ENCODE measurements around the gene SPPL3.

The SPPL3 gene

GRCh38 chr12:120941846-120942405, 37.8 kb upstream of the SPPL3 start (continued):
- no peak for TF ChIP-seq PRDM4 (tag by site-specific recombination; IDR thresholded peaks at IDR 0.05)

- TF ChIP-seq OVOL3 (tag by site-specific recombination; IDR thresholded peaks at IDR 0.05) (no peak), MEIS1 (CRISPR knock-in tag; IDR thresholded peaks at IDR 0.05; ENCODE audit: borderline replicate concordance) (no peak), ZNF211 (tag by site-specific recombination; IDR thresholded peaks at IDR 0.05; ENCODE audit: low read depth) (no peak), ZNF37A (tag by site-specific recombination; IDR thresholded peaks at IDR 0.05) (no peak), HOXC10 (CRISPR knock-in tag; IDR thresholded peaks at IDR 0.05) (no peak), PRDM4 (tag by site-specific recombination; IDR thresholded peaks at IDR 0.05) (no peak), ZNF596 (tag by site-specific recombination; IDR thresholded peaks at IDR 0.05) (no peak), ZNF76 (tag by site-specific recombination; IDR thresholded peaks at IDR 0.05; ENCODE audit: borderline replicate concordance, low read depth) (no peak), ZBTB17 (tag by site-specific recombination; IDR thresholded peaks at IDR 0.05) (no peak), ZNF366 (tag by site-specific recombination; conservative IDR thresholded peaks at IDR 0.05) (no peak), ZNF398 (tag by site-specific recombination; IDR thresholded peaks at IDR 0.05) (no peak), ZNF544 (tag by site-specific recombination; IDR thresholded peaks at IDR 0.05) (no peak)
- Histone ChIP-seq H3K9me3 (ENCODE audit: control insufficient read depth, insufficient read depth, low read depth, low read length) (no peaks in the 10 kb centered on the region), H3K27ac (ENCODE audit: extremely low read depth, low read depth, low read length) (no peak overlapping the region), H3K4me1 (ENCODE audit: control insufficient read depth, insufficient read depth, low read length) (no peaks in the 10 kb centered on the region), H3K4me3 (ENCODE audit: low read depth, low read length) (no peak overlapping the region), H3K36me3 (ENCODE audit: control insufficient read depth in 2 of 2, insufficient read depth in 1 of 2, low read length in 2 of 2) (no peaks in the 10 kb centered on the region)
- POLR2A ChIA-PET: no interaction called here
- CTCF ChIA-PET: interaction anchor here (0.6 to 0.7 kb wide), 5 partner anchors 20 to 501 kb away, joined by 3 to 5 read pairs (median 3); no protein-coding TSS in a partner anchor
Observed at GRCh38 chr12:120941412-120941811, 37.3 kb upstream of the SPPL3 start.

- Histone ChIP-seq H3K36me3 (ENCODE audit: control insufficient read depth in 2 of 2, insufficient read depth in 1 of 2, low read length in 2 of 2) (no peaks in the 10 kb centered on the region), H3K4me1 (ENCODE audit: control insufficient read depth, insufficient read depth, low read length) (no peaks in the 10 kb centered on the region), H3K9me3 (ENCODE audit: control insufficient read depth, insufficient read depth, low read depth, low read length) (no peaks in the 10 kb centered on the region), H3K27ac (ENCODE audit: extremely low read depth, low read depth, low read length) (no peak overlapping the region), H3K4me3 (ENCODE audit: low read depth, low read length) (no peak overlapping the region)
- TF ChIP-seq ZBTB17 (tag by site-specific recombination; IDR thresholded peaks at IDR 0.05) (peak; percentile 45), ZNF157 (tag by site-specific recombination; IDR thresholded peaks at IDR 0.05) (no peak), ZNF398 (tag by site-specific recombination; IDR thresholded peaks at IDR 0.05) (peak; percentile 44; the same call in 1 of the 2 replicates), ZNF266 (tag by site-specific recombination; IDR thresholded peaks at IDR 0.05; ENCODE audit: low read depth) (no peak), ZNF776 (tag by site-specific recombination; IDR thresholded peaks at IDR 0.05; ENCODE audit: borderline replicate concordance) (no peak), ZNF426 (tag by site-specific recombination; IDR thresholded peaks at IDR 0.05) (no peak)
- TF ChIP-seq, protein P1, sequence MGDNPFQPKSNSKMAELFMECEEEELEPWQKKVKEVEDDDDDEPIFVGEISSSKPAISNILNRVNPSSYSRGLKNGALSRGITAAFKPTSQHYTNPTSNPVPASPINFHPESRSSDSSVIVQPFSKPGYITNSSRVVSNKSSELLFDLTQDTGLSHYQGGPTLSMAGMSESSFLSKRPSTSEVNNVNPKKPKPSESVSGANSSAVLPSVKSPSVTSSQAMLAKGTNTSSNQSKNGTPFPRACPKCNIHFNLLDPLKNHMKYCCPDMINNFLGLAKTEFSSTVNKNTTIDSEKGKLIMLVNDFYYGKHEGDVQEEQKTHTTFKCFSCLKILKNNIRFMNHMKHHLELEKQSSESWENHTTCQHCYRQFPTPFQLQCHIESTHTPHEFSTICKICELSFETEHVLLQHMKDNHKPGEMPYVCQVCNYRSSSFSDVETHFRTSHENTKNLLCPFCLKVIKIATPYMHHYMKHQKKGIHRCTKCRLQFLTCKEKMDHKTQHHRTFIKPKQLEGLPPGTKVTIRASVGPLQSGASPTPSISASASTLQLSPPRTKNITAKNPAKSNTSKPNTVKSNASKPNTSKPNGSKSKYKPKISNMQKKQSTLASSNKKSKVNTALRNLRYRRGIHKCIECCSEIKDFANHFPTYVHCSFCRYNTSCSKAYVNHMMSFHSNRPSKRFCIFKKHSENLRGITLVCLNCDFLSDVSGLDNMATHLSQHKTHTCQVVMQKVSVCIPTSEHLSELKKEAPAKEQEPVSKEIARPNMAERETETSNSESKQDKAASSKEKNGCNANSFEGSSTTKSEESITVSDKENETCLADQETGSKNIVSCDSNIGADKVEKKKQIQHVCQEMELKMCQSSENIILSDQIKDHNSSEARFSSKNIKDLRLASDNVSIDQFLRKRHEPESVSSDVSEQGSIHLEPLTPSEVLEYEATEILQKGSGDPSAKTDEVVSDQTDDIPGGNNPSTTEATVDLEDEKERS (tag by site-specific recombination; IDR thresholded peaks at IDR 0.05): no peak
- CTCF ChIA-PET: interaction anchor here (0.7 kb wide), 2 partner anchors 240 to 294 kb away, joined by 3 to 5 read pairs; no protein-coding TSS in a partner anchor
- POLR2A ChIA-PET: interaction anchor here (0.7 kb wide), 1 partner anchor 105 kb away, joined by 3 read pairs; no protein-coding TSS in a partner anchor
Observed at GRCh38 chr12:120940799-120941198, 36.6 kb upstream of the SPPL3 start.

All from HEK293 (cell line).